Measurements from ENCODE around the gene ARHGAP27.

Gene ARHGAP27

GRCh38 chr17:45384789-45385262 is 47.8 kb downstream of the ARHGAP27 start:
- no peak for DNase-seq

GRCh38 chr17:45384047-45384788 is 48.5 kb downstream of the ARHGAP27 start:
- DNase-seq, result no peak

GRCh38 chr17:45383003-45383402 is 49.7 kb downstream of the ARHGAP27 start:
- DNase-seq, result no peak

- DNase-seq, result no peak
Measured at GRCh38 chr17:45382226-45382625, 50.4 kb downstream of the ARHGAP27 start.

- DNase-seq, result no peak
Measured at GRCh38 chr17:45380991-45381390, 51.7 kb downstream of the ARHGAP27 start.

GRCh38 chr17:45380046-45380765 is 52.5 kb downstream of the ARHGAP27 start:
- DNase-seq, result no peak

- no peak for DNase-seq
Measured at GRCh38 chr17:45377401-45377800, 55.3 kb downstream of the ARHGAP27 start.

- no peak for DNase-seq
Measured at GRCh38 chr17:45376171-45377005, 56.3 kb downstream of the ARHGAP27 start.

GRCh38 chr17:45374501-45374900 is 58.2 kb downstream of the ARHGAP27 start:
- no peak for DNase-seq

GRCh38 chr17:45372325-45372869 is 60.3 kb downstream of the ARHGAP27 start:
- DNase-seq, result no peak

- DNase-seq, result peak; percentile 70
Measured at GRCh38 chr17:45371414-45372324, 61.0 kb downstream of the ARHGAP27 start.

GRCh38 chr17:45370949-45371413 is 61.7 kb downstream of the ARHGAP27 start:
- DNase-seq, result no peak

GRCh38 chr17:45369421-45369820 is 63.2 kb downstream of the ARHGAP27 start:
- no peak for DNase-seq

GRCh38 chr17:45368651-45369050 is 64.0 kb downstream of the ARHGAP27 start:
- no peak for DNase-seq

- no peak for DNase-seq
Measured at GRCh38 chr17:45367216-45367615, 65.5 kb downstream of the ARHGAP27 start.

- DNase-seq, result no peak
Measured at GRCh38 chr17:45366691-45367090, 66.0 kb downstream of the ARHGAP27 start.

GRCh38 chr17:45366049-45366448 is 66.6 kb downstream of the ARHGAP27 start:
- DNase-seq, result no peak

GRCh38 chr17:45364531-45365390 is 67.9 kb downstream of the ARHGAP27 start:
- DNase-seq, result no peak

GRCh38 chr17:45363498-45363897 is 69.2 kb downstream of the ARHGAP27 start:
- no peak for DNase-seq

- no peak for DNase-seq
Measured at GRCh38 chr17:45361976-45362375, 70.7 kb downstream of the ARHGAP27 start.

- no peak for DNase-seq
Measured at GRCh38 chr17:45361451-45361850, 71.2 kb downstream of the ARHGAP27 start.
